Lower lobe of right lung (tissue), 2 donors: ENCODE data around the gene BTD. TPM values are rescaled to one million over a fixed set of nuclear protein-coding genes. Genes with fewer than 3 reads are reported as not detected.

Experiments used
- ATAC-seq, 2 donors: fragments of 200-7000 bp; cut with Tn5 transposase; one replicate each; pipeline ENCODE4 v1.9.1; 2020 to 2022; ENCODE audit warnings: mild to moderate bottlenecking in 2 of 2, moderate library complexity in 2 of 2
- DNase-seq: peaks from one replicate; pipeline ENCODE4 v3.0.0-alpha.2; 2020
- H3K27ac ChIP-seq: fragments of 200-600 bp; one replicate; pipeline ENCODE4 v1.8.0; 2022
- H3K27me3 ChIP-seq: fragments of 200-600 bp; one replicate; pipeline ENCODE4 v1.8.0; 2022; ENCODE audit warnings: low read depth
- H3K36me3 ChIP-seq: fragments of 200-600 bp; one replicate; pipeline ENCODE4 v1.8.0; 2022; ENCODE audit warnings: mild to moderate bottlenecking
- H3K4me1 ChIP-seq: fragments of 200-600 bp; one replicate; pipeline ENCODE4 v1.8.0; 2022
- H3K4me3 ChIP-seq: fragments of 200-600 bp; one replicate; pipeline ENCODE4 v1.8.0; 2022; ENCODE audit warnings: mild to moderate bottlenecking
- H3K9me3 ChIP-seq: fragments of 200-600 bp; one replicate; pipeline ENCODE4 v1.8.0; 2022
- CTCF ChIP-seq: fragments of 200-600 bp; IDR thresholded peaks from one replicate; pipeline ENCODE4 v1.8.0; 2022; ENCODE audit warnings: antibody characterized with exemption, mild to moderate bottlenecking
- intact Hi-C: fragments of 100-400 bp; cut with DNase I; formaldehyde crosslinking; loops from one replicate; pipeline ENCODE4 v1.11.0; 2022
- microRNA-seq: library from miRNA; unstranded; fragments of <30 nt; microRNA quantifications from one replicate; pipeline ENCODE4 v1.2.0, GENCODE V29; 2020; ENCODE audit warnings: borderline number of aligned reads
- total RNA-seq: library from RNA; stranded (reverse); fragmentation: NEBNext Ultra II Directional; extraction: Animal tissue kit (Norgen Biotek cat#: 25700); gene quantifications from one replicate; pipeline ENCODE4 v1.2.1, GENCODE V29; 2021
- donor health status: DM: no; HTN: yes; CAD: no; lungs with severe emphysema.

BTD gene
- total RNA-seq, 1 donor from 2014 or later = 24.2 TPM

GRCh38 chr3:15693355-15693754 is 91.8 kb downstream of the BTD start:
- no peak for TF ChIP-seq CTCF
- Histone ChIP-seq H3K27me3 (no peaks in the 10 kb centered on the region), H3K4me1 (no peaks in the 10 kb centered on the region), H3K36me3 (peaks cover 37% of the 10 kb centered on the region), H3K9me3 (no peaks in the 10 kb centered on the region), H3K27ac (no peak overlapping the region), H3K4me3 (no peak overlapping the region)
- no peak for DNase-seq
- intact Hi-C loops = no loop called here
- ATAC-seq = no peak

GRCh38 chr3:15694628-15695027 is 93.1 kb downstream of the BTD start:
- intact Hi-C loops = no loop called here
- no peaks in the 10 kb centered on the region for H3K4me1 ChIP-seq
- no peaks in the 10 kb centered on the region for H3K27me3 ChIP-seq
- ATAC-seq (no peak), DNase-seq (no peak)
- no peak overlapping the region for H3K27ac ChIP-seq
- H3K36me3 ChIP-seq = peaks cover 25% of the 10 kb centered on the region
- H3K4me3 ChIP-seq = no peak overlapping the region
- no peaks in the 10 kb centered on the region for H3K9me3 ChIP-seq
- TF ChIP-seq CTCF = no peak

Small RNA genes within 50 kb of the gene (microRNA-seq; reads per million reads assigned to microRNA genes)
- gene MIR3134 = not detected

Other genes starting within 250 kb of the BTD start
- gene METTL6, start 174.2 kb upstream of the BTD start, total RNA-seq = 18.1 TPM
- gene EAF1, start 174.1 kb upstream of the BTD start, total RNA-seq = 25.6 TPM
- gene COLQ, start 80.0 kb upstream of the BTD start, total RNA-seq = 2.0 TPM
- 21.2 TPM for gene HACL1, start 176 bp upstream of the BTD start, total RNA-seq
- gene ANKRD28, start 196.2 kb downstream of the BTD start, total RNA-seq = 57.2 TPM